Muscle layer of colon (tissue), 2 donors: Measurements from ENCODE around the gene NUDT1.

Experiments
- H3K27ac ChIP-seq: one replicate; pipeline ENCODE4 v1.7.0; 2013; ENCODE audit warnings: low read depth, mild to moderate bottlenecking, low read length, moderate library complexity
- H3K27me3 ChIP-seq, 2 donors: one replicate each; pipeline ENCODE4 v1.7.0; 2013; ENCODE audit warnings: low read length in 2 of 2, mild to moderate bottlenecking in 2 of 2; ENCODE audit not compliant: insufficient read depth in 2 of 2, control insufficient read depth in 1 of 2
- H3K36me3 ChIP-seq: one replicate; pipeline ENCODE4 v1.7.0; 2013; ENCODE audit warnings: mild to moderate bottlenecking, low read length; ENCODE audit not compliant: insufficient read depth
- H3K4me1 ChIP-seq: one replicate; pipeline ENCODE4 v1.7.0; 2013; ENCODE audit warnings: mild to moderate bottlenecking, low read length; ENCODE audit not compliant: insufficient read depth
- H3K4me3 ChIP-seq, 2 donors: one replicate each; pipeline ENCODE4 v1.7.0; 2013; ENCODE audit warnings: low read length in 2 of 2, low read depth in 1 of 2, mild to moderate bottlenecking in 1 of 2, moderate library complexity in 1 of 2
- H3K9ac ChIP-seq: one replicate; pipeline ENCODE4 v1.7.0; 2013; ENCODE audit warnings: low read length
- H3K9me3 ChIP-seq: one replicate; pipeline ENCODE4 v1.7.0; 2013; ENCODE audit warnings: mild to moderate bottlenecking, low read length
- donor health status: abdominal sarcoma.
- donor health status: Adenocarcinoma of cecum.

The NUDT1 gene

GRCh38 chr7:2241580-2242540 lies at the start of gene NUDT1, which contains the start of gene MRM2:
Gene NUDT1 (plus strand): TSS chr7:2242226. CDS start chr7:2244575, 2,349 bp downstream.
Gene MRM2 (minus strand): TSS chr7:2242205. CDS start chr7:2242169, 36 bp downstream.
- Histone ChIP-seq H3K9ac (no peak within 1 kb of the TSS), H3K4me3 (peak within 1 kb of the TSS; percentile 75 to 95), H3K27ac (peak within 1 kb of the TSS; percentile 67), H3K9me3 (no peaks in the 10 kb centered on the region), H3K4me1 (peaks cover 19% of the 10 kb centered on the region), H3K27me3 (no peaks in the 10 kb centered on the region), H3K36me3 (peaks cover 18% of the 10 kb centered on the region)

GRCh38 chr7:2192831-2193534 lies 49.0 kb upstream of the NUDT1 start:
- Histone ChIP-seq H3K4me1 (no peaks in the 10 kb centered on the region), H3K27me3 (no peaks in the 10 kb centered on the region), H3K4me3 (no peak overlapping the region)

GRCh38 chr7:2193575-2194305 lies 48.3 kb upstream of the NUDT1 start:
- Histone ChIP-seq H3K9ac (no peak overlapping the region), H3K4me3 (no peak overlapping the region), H3K36me3 (peaks cover 4% of the 10 kb centered on the region), H3K4me1 (no peaks in the 10 kb centered on the region), H3K27ac (no peak overlapping the region), H3K27me3 (no peaks in the 10 kb centered on the region), H3K9me3 (no peaks in the 10 kb centered on the region)

More at GRCh38 chr7:2192831-2193534, 49.0 kb upstream of the NUDT1 start:
- H3K27ac ChIP-seq, result no peak overlapping the region
- H3K36me3 ChIP-seq, result peaks cover 4% of the 10 kb centered on the region
- no peaks in the 10 kb centered on the region for H3K9me3 ChIP-seq
- H3K9ac ChIP-seq, result no peak overlapping the region

- Histone ChIP-seq H3K4me3 (no peak overlapping the region), H3K36me3 (peaks cover 4% of the 10 kb centered on the region), H3K4me1 (no peaks in the 10 kb centered on the region), H3K9me3 (no peaks in the 10 kb centered on the region), H3K9ac (no peak overlapping the region), H3K27ac (no peak overlapping the region), H3K27me3 (no peaks in the 10 kb centered on the region)
Measured at GRCh38 chr7:2195400-2196246, 46.4 kb upstream of the NUDT1 start.

GRCh38 chr7:2196381-2197378 lies 45.3 kb upstream of the NUDT1 start:
- H3K9ac ChIP-seq, result no peak overlapping the region
- peaks cover 4% of the 10 kb centered on the region for H3K36me3 ChIP-seq
- H3K27me3 ChIP-seq, result no peaks in the 10 kb centered on the region
- H3K27ac ChIP-seq, result no peak overlapping the region
- no peaks in the 10 kb centered on the region for H3K4me1 ChIP-seq
- no peak overlapping the region for H3K4me3 ChIP-seq
- H3K9me3 ChIP-seq, result no peaks in the 10 kb centered on the region

GRCh38 chr7:2197436-2198155 lies 44.4 kb upstream of the NUDT1 start:
- Histone ChIP-seq H3K9me3 (no peaks in the 10 kb centered on the region), H3K27ac (no peak overlapping the region), H3K4me3 (no peak overlapping the region), H3K36me3 (peaks cover 4% of the 10 kb centered on the region), H3K4me1 (no peaks in the 10 kb centered on the region), H3K27me3 (no peaks in the 10 kb centered on the region), H3K9ac (no peak overlapping the region)

GRCh38 chr7:2198206-2198605 lies 43.8 kb upstream of the NUDT1 start:
- Histone ChIP-seq H3K9ac (no peak overlapping the region), H3K36me3 (peaks cover 4% of the 10 kb centered on the region), H3K4me3 (no peak overlapping the region), H3K27ac (no peak overlapping the region), H3K4me1 (peaks cover 5% of the 10 kb centered on the region), H3K9me3 (no peaks in the 10 kb centered on the region), H3K27me3 (no peaks in the 10 kb centered on the region)

- H3K9me3 ChIP-seq, result no peaks in the 10 kb centered on the region
- H3K27me3 ChIP-seq, result no peaks in the 10 kb centered on the region
- H3K36me3 ChIP-seq, result peaks cover 4% of the 10 kb centered on the region
- no peak overlapping the region for H3K27ac ChIP-seq
- peaks cover 11% of the 10 kb centered on the region for H3K4me1 ChIP-seq
- H3K4me3 ChIP-seq, result no peak overlapping the region
- no peak overlapping the region for H3K9ac ChIP-seq
Measured at GRCh38 chr7:2198760-2199159, 43.3 kb upstream of the NUDT1 start.

- no peak overlapping the region for H3K27ac ChIP-seq
Measured at GRCh38 chr7:2199528-2199927, 42.5 kb upstream of the NUDT1 start.

More at GRCh38 chr7:2199528-2199927, 42.5 kb upstream of the NUDT1 start:
- H3K9ac ChIP-seq, result no peak overlapping the region
- no peak overlapping the region for H3K4me3 ChIP-seq
- H3K36me3 ChIP-seq, result peaks cover 4% of the 10 kb centered on the region
- H3K27me3 ChIP-seq, result no peaks in the 10 kb centered on the region
- H3K9me3 ChIP-seq, result no peaks in the 10 kb centered on the region
- H3K4me1 ChIP-seq, result peaks cover 18% of the 10 kb centered on the region
